NCI-H82 treated with DMSO at 0.1 percent for 48 hours (cell line): ENCODE measurements around the gene SOD2.
"Not testable (repeated sequence)": the region's sequence is repeated elsewhere in the genome, so short reads cannot be mapped to it uniquely, and the experiment has no call there.

ENCODE experiments used
- DNase-seq: peaks from one replicate; lab custom pipeline; 2025; ENCODE audit not compliant: unreplicated experiment; lab: John Stamatoyannopoulos, UW

The SOD2 gene

DNA sequence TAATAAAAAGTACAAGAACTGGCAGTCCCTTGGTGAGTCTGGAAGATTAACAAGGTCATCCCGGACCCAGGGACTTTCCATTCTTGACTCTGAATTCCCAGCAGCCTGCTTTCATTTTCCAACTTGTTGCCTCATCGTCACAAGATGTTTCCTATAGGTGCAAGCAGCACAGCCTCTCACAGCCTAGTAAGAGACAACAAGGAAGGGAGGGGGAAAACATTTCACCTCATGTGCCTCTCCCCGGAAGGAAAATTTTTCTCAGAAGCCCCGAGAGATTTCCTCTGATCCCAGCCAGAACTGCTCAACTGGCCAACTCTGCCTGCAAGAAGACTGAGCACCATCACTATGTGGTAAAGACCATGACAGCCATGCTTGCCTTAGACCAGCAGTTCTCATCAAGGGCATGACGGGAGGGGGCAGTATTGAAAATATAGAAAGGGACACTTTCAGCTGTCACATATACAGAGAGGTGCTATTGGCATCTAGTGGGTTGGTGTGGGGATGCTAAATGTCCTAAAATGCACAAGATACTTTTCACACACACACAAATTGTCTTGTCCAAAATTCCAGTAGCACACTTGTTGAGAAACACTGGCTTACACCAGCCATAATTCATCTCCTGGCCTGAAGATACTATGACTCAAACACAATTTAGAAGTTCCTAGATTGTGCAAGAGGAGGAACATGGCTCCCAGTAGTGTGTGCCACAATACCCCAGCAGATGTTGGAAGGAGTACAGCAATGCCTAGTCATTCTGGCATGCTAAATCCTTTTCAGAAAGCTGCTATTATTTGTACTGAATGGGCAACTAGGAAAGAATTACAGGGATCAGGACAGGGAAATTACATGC, 23.4 kb upstream of the SOD2 start:
- no peak for DNase-seq

DNA sequence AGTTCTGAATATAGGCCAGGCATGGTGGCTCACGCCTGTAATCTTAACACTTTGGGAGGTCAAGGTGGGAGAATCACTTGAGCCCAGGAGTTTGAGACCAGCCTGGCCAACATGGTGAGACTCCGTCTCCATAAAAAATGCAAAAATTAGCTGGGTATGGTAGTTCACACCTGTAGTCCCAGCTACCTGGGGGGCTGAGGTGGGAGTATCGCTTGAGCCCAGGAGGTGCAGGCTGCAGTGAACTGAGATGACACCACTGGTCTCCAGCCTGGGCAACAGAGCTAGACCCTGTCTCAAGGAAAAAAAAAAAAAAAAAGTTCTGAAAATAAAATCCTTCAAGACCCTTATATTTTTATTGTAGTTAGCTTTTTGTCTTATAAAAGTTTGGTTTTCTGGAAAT, 22.6 kb upstream of the SOD2 start:
- no peak for DNase-seq

- DNase-seq, result no peak
Observed at GRCh38 chr6:159715166-159715565, 22.1 kb upstream of the SOD2 start.

DNA sequence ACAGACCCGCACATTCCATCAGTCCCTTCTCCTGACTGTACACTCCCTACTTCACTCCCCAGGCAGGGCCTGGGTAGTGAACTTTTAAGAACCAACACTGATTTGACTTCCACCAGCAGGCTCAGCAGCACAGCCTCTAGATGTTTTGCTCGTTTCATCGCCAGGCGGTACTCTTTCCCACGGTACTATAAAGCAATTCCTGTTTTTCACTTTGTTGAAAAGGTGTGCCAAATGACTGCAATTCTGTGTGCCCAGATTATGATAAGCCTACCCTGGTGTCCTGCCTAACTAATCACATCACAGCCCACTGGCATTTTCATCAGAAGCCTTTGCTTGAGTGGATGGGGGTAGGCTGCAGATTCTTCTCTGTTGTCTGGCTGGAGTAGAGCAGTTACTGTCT, 21.4 kb upstream of the SOD2 start:
- no peak for DNase-seq

- DNase-seq, result peak; percentile 90
Observed at GRCh38 chr6:159713984-159714383, 20.9 kb upstream of the SOD2 start.

DNA sequence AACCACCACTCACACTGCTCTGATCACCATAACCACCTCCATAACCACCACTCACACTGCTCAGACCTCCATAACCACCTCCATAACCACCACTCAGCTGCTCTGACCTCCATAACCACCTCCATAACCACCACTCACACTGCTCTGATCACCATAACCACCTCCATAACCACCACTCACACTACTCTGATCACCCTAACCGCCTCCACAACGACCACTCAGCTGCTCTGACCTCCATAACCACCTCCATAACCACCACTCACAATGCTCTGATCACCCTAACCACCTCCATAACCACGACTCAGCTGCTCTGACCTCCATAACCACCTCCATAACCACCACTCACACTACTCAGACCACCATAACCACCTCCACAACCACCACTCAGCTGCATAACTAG, 19.3 kb upstream of the SOD2 start:
- not testable (repeated sequence) for DNase-seq

- DNase-seq, result not testable (repeated sequence)
Observed at GRCh38 chr6:159710603-159711002, 17.6 kb upstream of the SOD2 start.

DNA sequence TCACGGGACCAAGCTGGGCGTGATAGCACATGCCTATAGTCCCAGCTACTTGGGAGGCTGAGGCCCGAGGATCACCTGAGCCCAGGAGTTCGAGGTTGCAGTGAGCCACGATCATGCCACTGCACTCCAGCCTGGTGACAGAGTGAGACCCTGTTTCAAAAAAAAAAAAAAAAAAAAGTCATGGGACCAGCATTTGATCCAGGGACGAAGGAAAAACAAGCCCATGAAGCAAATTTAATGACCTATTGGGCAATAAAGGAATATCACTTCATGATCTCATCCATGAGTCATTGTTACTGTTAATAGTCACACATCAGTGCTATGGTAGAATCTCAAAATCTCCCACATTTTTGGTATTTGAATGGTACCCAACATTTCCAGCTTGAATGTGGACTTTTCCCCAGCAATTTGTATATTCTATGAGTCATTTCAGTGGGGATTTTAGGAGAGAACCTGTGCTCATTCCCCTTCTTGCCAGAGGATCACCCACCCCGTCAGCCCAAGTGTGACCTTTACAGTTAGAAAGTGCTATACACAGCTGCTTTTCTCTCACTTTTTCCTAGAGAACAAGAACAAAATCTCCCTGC, 8.5 kb upstream of the SOD2 start:
- no peak for DNase-seq

- DNase-seq, result no peak
Observed at GRCh38 chr6:159700970-159701369, 7.9 kb upstream of the SOD2 start.

- DNase-seq, result no peak
Observed at GRCh38 chr6:159695984-159696383, 2.9 kb upstream of the SOD2 start.

- no peak for DNase-seq
Observed at GRCh38 chr6:159693894-159694545, 979 bp upstream of the SOD2 start.

- DNase-seq, result no peak
Observed at GRCh38 chr6:159692303-159693127, 526 bp downstream of the SOD2 start.

GRCh38 chr6:159691963-159692287, 1.1 kb downstream of the SOD2 start:
- no peak for DNase-seq

DNA sequence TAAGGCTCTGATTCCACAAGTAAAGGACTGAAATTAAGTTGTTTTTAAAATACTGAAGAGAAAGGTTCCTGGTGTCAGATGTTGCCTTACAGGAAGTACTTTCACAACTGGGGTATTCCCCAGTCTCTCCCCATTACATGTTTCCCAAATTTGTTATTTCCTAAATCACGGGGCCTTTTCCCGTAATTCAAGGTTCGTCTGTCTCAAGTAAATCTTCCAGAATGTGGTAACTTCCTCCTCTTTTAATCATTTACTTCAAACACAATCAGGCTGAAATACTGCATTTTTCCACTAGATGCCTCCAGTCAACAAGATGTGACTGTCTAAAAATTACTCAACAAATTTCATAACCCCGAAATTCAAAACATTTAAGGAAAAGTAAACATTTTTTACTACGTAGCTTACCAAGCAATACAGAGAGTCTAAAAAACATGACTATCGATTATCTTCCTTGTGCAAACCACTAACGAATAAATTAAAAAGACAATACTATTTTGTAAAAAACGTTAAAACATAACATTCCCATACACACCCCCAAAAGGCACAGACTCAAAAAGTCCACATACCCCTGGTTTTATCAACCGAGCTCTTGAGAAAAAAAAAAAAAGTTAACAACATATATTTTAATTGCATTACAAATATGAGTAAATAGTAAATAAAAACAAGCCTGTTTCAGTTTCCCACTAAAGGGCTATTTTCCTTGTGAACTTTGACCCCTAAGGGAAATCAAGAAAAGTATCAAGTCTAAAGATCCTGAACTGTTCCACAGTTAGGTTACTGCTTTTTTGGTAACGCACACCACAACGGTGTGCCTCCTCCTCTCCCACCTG, 1.7 kb downstream of the SOD2 start:
- DNase-seq, result peak; percentile 20

DNA sequence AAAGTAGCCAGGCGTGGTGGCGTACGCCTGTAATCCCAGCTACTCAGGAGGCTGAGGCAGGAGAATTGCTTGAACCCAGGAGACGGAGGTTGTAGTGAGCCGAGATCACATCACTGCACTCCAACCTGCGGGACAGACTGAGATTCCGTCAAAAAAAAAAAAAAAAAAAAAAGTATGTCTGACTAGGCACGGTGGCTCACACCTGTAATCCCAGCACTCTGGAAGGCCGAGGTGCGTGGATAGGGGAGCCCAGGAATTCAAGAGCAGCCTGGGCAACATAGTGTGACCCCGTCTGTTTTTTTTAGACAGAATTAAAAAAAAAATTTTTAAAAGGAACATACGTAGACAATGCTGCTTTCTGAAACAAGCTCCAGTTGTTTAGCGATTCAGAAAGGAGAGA, 2.9 kb downstream of the SOD2 start:
- not testable (repeated sequence) for DNase-seq

- DNase-seq, result no peak
Observed at GRCh38 chr6:159689001-159689400, 4.0 kb downstream of the SOD2 start.

- no peak for DNase-seq
Observed at GRCh38 chr6:159688266-159688905, 4.7 kb downstream of the SOD2 start.

DNA sequence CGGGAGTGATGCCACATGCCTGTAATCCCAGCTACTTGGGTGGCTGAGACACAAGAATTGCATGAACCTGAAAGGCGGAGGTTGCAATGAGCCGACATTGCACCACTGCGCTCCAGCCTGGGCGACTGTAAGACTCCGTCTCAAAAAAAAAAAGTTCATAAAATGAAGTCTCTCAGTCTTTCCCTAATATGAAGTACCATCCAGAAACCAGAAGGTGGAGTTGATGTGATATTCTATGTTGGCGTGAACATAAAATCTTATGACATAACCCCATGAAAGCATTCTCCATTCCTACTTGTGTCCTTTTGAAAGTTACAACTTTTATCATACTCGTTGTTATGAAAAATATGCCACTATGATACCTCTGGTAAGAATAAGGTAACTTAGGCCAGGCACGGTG, 5.7 kb downstream of the SOD2 start:
- DNase-seq, result no peak

DNA sequence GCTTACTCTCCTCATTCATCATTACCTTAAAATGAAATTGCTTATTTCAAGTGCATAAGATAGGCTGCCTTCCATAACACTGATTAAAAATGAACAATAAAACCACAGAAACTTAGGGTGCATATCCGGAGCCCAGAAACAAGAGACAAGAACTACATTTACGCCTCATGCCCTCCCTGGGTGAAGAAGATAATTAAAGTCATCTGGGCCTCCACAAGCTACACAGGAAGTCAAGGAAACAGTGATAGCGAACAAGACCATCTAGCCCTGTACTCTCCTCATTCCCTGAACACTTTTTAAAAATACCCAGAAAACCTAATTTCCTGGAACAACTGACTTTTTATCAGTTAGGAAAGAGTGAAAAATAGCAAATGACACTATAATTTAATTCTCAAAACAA, 6.3 kb downstream of the SOD2 start:
- DNase-seq, result no peak

- no peak for DNase-seq
Observed at GRCh38 chr6:159686040-159686439, 7.0 kb downstream of the SOD2 start.
